Hindlimb muscle (tissue), 1 donor: ENCODE data around the gene GNB3. TPM values are rescaled to one million over a fixed set of nuclear protein-coding genes. Genes with fewer than 3 reads are reported as not detected.

Experiments used
- DNase-seq: peaks from one replicate; pipeline ENCODE4 v3.0.0-alpha.2; 2013
- polyA plus RNA-seq: library from polyadenylated mRNA; unstranded; fragments of 120-200 nt; gene quantifications from one replicate; pipeline ENCODE4 v1.2.1, GENCODE V29; 2013; ENCODE audit not compliant: insufficient read length

Gene GNB3
- polyA plus RNA-seq = 32.6 TPM

GRCh38 chr12:6840761-6841515, at the start of gene GNB3:
Gene GNB3, plus strand, starts transcription at chr12:6840925. Its CDS starts 363 bp downstream, at chr12:6841288.
- no peak for DNase-seq

GRCh38 chr12:6791931-6792520, 48.7 kb upstream of the GNB3 start:
- DNase-seq = no peak

- peak; percentile 37 for DNase-seq
Measured at GRCh38 chr12:6792522-6793201, 48.1 kb upstream of the GNB3 start.

- DNase-seq = no peak
Measured at GRCh38 chr12:6795088-6795487, 45.6 kb upstream of the GNB3 start.

- DNase-seq = no peak
Measured at GRCh38 chr12:6796576-6796975, 44.1 kb upstream of the GNB3 start.

GRCh38 chr12:6799147-6799546, 41.6 kb upstream of the GNB3 start:
- DNase-seq = no peak

- no peak for DNase-seq
Measured at GRCh38 chr12:6807170-6807569, 33.6 kb upstream of the GNB3 start.

- DNase-seq = no peak
Measured at GRCh38 chr12:6809056-6809455, 31.7 kb upstream of the GNB3 start.

GRCh38 chr12:6810758-6811157, 30.0 kb upstream of the GNB3 start:
- DNase-seq = no peak

GRCh38 chr12:6813363-6813762, 27.4 kb upstream of the GNB3 start:
- no peak for DNase-seq

GRCh38 chr12:6816598-6816997, 24.1 kb upstream of the GNB3 start:
- DNase-seq = no peak

- DNase-seq = no peak
Measured at GRCh38 chr12:6817098-6817497, 23.6 kb upstream of the GNB3 start.

GRCh38 chr12:6817662-6818157, 23.0 kb upstream of the GNB3 start:
- no peak for DNase-seq

- DNase-seq = no peak
Measured at GRCh38 chr12:6818222-6818621, 22.5 kb upstream of the GNB3 start.

- DNase-seq = no peak
Measured at GRCh38 chr12:6818645-6819044, 22.1 kb upstream of the GNB3 start.

- no peak for DNase-seq
Measured at GRCh38 chr12:6819106-6820030, 21.4 kb upstream of the GNB3 start.

- DNase-seq = no peak
Measured at GRCh38 chr12:6820166-6820565, 20.6 kb upstream of the GNB3 start.

- DNase-seq = peak; percentile 78
Measured at GRCh38 chr12:6821591-6822425, 18.9 kb upstream of the GNB3 start, which contains the start of gene GPR162. Gene GPR162, plus strand, starts transcription at chr12:6821821. Its CDS starts 2,078 bp downstream, at chr12:6823899.

- DNase-seq = no peak
Measured at GRCh38 chr12:6822426-6823135, 18.1 kb upstream of the GNB3 start.
